Colonic mucosa (tissue), 4 donors: Measurements from ENCODE around the gene CORO1C. TPM values are rescaled to one million over a fixed set of nuclear protein-coding genes. Genes with fewer than 3 reads are reported as not detected.

ENCODE experiments used
- DNase-seq: peaks from one replicate; pipeline ENCODE4 v3.0.0-alpha.2; 2020
- H3K27ac ChIP-seq: fragments of 200-600 bp; one replicate; pipeline ENCODE4 v1.8.0; 2021
- H3K27me3 ChIP-seq: fragments of 200-600 bp; one replicate; pipeline ENCODE4 v1.8.0; 2021
- H3K36me3 ChIP-seq: fragments of 200-600 bp; one replicate; pipeline ENCODE4 v1.8.0; 2021
- H3K4me1 ChIP-seq: fragments of 200-600 bp; one replicate; pipeline ENCODE4 v1.8.0; 2021; ENCODE audit warnings: mild to moderate bottlenecking
- H3K4me3 ChIP-seq: fragments of 200-600 bp; one replicate; pipeline ENCODE4 v1.8.0; 2021
- H3K9ac ChIP-seq, 2 donors: one replicate each; pipeline ENCODE4 v1.7.0; 2013; ENCODE audit warnings: control low read depth in 2 of 2, low read depth in 2 of 2, low read length in 2 of 2
- H3K9me3 ChIP-seq: fragments of 200-600 bp; one replicate; pipeline ENCODE4 v1.8.0; 2021
- intact Hi-C: fragments of 100-400 bp; cut with DNase I; formaldehyde crosslinking; loops from one replicate; pipeline ENCODE4 v1.14.1; 2022
- total RNA-seq, 2 donors: library from RNA; stranded (reverse); fragmentation: NEBNext Ultra II Directional in 1 of 2; extraction: Animal tissue kit (Norgen Biotek cat#: 25700) in 1 of 2; gene quantifications; one replicate each; pipeline ENCODE4 v1.2.1, GENCODE V29; 2021
- TF ChIP-seq, protein P1 (sequence below): fragments of 200-600 bp; IDR thresholded peaks from one replicate; pipeline ENCODE4 v1.8.0; 2022; ENCODE audit warnings: antibody characterized with exemption, mild to moderate bottlenecking
- donor health status: healthy.
- donor health status: DM: no; HTN: no; CAD: no.
- donor health status: DM: no; HTN: no; CAD: no.

Gene CORO1C
- total RNA-seq, 2 donors from 2014 or later = 112 to 166 TPM

DNA sequence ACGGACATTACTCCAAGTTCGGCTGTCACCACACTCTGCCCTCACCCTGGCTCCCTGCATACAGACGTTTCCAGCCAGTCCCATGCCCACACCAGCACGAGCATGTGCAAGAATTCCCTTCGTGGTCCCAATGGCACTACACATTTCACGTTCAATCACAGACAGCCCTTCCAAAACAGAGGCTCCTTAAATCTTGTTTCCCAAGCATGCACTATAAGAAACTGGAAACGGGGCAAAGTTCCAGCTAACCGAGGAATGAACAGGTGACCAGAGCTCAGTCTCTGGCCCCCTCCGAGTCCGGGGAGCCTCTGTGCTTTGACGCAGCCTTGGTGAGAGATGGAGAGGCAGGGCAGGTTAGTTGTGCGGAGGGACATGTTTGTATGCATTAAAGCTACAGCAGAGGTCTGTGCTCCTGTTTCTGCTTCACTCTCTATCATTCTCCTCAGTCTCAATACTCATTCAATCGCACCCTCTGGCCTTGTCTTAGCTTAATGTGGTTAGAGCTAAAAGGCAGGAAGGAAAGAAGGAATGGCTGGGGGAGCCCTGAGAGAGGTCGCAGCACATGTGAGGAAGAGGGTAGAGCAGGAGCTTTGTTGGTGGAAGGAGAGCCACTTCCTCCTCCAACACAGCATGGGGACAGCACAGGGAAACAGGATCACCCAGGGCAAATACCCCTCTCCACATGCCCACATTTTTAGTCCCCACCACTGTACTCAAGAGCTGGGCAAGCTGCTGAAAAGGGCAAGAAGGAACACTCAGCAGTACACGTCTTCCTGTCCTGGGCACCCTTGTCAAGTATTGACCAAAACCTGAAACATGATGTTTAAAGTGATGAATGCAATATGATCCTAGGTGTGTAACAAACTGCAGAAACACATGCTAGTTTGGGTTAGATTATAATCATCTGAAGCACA is 85.4 kb downstream of the CORO1C start:
- no peaks in the 10 kb centered on the region for H3K27me3 ChIP-seq
- H3K27ac ChIP-seq = no peak overlapping the region
- no peak overlapping the region for H3K9ac ChIP-seq
- no peak overlapping the region for H3K4me3 ChIP-seq
- intact Hi-C loops = no loop called here
- TF ChIP-seq, protein P1, sequence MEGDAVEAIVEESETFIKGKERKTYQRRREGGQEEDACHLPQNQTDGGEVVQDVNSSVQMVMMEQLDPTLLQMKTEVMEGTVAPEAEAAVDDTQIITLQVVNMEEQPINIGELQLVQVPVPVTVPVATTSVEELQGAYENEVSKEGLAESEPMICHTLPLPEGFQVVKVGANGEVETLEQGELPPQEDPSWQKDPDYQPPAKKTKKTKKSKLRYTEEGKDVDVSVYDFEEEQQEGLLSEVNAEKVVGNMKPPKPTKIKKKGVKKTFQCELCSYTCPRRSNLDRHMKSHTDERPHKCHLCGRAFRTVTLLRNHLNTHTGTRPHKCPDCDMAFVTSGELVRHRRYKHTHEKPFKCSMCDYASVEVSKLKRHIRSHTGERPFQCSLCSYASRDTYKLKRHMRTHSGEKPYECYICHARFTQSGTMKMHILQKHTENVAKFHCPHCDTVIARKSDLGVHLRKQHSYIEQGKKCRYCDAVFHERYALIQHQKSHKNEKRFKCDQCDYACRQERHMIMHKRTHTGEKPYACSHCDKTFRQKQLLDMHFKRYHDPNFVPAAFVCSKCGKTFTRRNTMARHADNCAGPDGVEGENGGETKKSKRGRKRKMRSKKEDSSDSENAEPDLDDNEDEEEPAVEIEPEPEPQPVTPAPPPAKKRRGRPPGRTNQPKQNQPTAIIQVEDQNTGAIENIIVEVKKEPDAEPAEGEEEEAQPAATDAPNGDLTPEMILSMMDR = no peak
- DNase-seq = no peak
- peaks cover 20% of the 10 kb centered on the region for H3K36me3 ChIP-seq
- H3K4me1 ChIP-seq = no peaks in the 10 kb centered on the region
- H3K9me3 ChIP-seq = no peaks in the 10 kb centered on the region

DNA sequence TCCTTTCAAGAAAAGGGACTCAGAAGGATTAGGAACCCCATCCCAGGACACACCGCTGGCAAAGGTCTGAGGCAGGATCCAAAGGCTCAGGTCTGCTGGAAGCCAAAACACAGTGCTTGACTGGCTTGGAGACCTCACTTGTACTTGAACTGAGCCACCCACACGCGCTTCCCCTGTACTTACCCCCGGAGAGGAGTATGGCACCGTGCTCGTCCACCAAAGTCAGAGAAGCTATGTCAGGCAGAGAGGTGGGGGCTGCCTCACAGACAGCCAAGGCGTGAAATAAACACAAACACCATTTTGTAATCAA is 86.6 kb downstream of the CORO1C start:
- no peak overlapping the region for H3K9ac ChIP-seq
- intact Hi-C loops = no loop called here
- peaks cover 20% of the 10 kb centered on the region for H3K36me3 ChIP-seq
- H3K9me3 ChIP-seq = no peaks in the 10 kb centered on the region
- no peak for DNase-seq
- H3K27me3 ChIP-seq = no peaks in the 10 kb centered on the region
- TF ChIP-seq, protein P1 = no peak
- no peak overlapping the region for H3K4me3 ChIP-seq
- no peaks in the 10 kb centered on the region for H3K4me1 ChIP-seq
- no peak overlapping the region for H3K27ac ChIP-seq

- H3K36me3 ChIP-seq = peaks cover 18% of the 10 kb centered on the region
- DNase-seq = no peak
- no peak overlapping the region for H3K27ac ChIP-seq
- no peaks in the 10 kb centered on the region for H3K9me3 ChIP-seq
- TF ChIP-seq, protein P1 = no peak
- H3K4me3 ChIP-seq = no peak overlapping the region
- H3K27me3 ChIP-seq = no peaks in the 10 kb centered on the region
- no peaks in the 10 kb centered on the region for H3K4me1 ChIP-seq
- intact Hi-C loops = no loop called here
- H3K9ac ChIP-seq = no peak overlapping the region
These were observed 87.1 kb downstream of the CORO1C start for GRCh38 chr12:108643941-108644810.

DNA sequence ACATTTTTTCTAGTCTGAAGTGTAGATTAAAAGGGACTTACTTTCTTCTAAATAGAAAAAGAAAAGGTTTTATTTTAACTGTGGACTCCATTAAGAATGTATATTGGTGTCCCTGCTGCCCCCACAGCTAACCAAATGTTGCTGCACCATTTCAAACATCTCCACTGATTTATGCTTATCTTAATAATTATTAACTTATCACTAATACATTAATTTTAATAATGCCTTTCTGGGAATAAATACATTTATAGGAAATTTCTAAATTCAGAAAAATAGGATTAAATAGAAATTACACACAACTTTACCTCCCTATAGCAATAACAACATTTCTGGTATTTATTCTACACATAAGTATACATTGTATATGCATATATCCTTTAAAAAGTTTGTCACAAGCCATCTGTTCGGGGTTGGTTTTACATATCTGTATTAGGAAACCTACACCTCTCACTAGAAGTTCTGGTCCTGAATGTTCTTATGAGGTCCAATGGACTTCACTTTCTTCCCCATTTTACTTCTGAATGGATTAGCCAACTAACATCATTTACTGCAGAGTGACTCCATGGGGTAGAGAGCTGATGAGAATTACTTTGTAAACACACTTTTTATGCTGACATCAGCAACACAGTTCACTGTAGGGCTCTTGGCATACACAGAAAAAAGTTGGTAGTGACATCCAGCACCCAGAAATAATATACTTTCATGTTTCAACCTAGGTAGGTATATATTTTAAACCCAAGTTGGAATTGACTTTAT is 88.2 kb downstream of the CORO1C start:
- intact Hi-C loops = no loop called here
- TF ChIP-seq, protein P1 = no peak

DNA sequence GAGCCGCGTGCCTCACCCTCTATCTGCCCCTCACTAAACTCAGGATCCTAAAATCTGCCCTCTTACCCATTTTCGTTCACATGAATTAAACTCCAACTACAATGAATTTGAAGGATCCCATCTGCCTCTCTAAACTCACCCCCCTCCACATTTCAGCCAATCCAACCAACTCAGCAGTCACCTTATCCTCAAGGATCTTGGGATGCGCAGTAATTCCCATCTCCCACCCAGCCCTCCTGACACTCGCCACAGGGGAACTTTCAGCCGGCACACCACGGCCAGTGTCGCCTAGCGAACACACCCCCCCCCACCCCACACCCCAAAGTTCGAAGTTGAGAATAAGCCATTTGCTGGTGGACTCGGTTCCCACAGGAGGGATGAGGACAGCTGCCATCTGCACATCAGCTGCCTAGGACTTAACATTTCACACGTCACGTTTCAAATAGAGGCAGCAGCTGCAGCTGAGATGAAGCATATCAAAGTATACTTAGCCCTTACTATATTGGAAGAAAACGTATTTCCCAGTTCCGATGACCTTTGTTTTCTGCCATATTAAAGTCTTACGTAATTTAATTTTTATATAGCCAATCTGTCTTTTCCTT is 88.9 kb downstream of the CORO1C start:
- no peak overlapping the region for H3K9ac ChIP-seq
- H3K36me3 ChIP-seq = no peaks in the 10 kb centered on the region
- intact Hi-C loops = no loop called here
- no peaks in the 10 kb centered on the region for H3K4me1 ChIP-seq
- no peak for DNase-seq
- no peaks in the 10 kb centered on the region for H3K27me3 ChIP-seq
- no peak overlapping the region for H3K4me3 ChIP-seq
- no peak overlapping the region for H3K27ac ChIP-seq
- TF ChIP-seq, protein P1 = no peak
- no peaks in the 10 kb centered on the region for H3K9me3 ChIP-seq

More for the DNA sequence above, 88.2 kb downstream of the CORO1C start:
- Histone ChIP-seq H3K36me3 (peaks cover 7% of the 10 kb centered on the region), H3K27ac (no peak overlapping the region), H3K9ac (no peak overlapping the region), H3K9me3 (no peaks in the 10 kb centered on the region), H3K27me3 (no peaks in the 10 kb centered on the region), H3K4me3 (no peak overlapping the region), H3K4me1 (no peaks in the 10 kb centered on the region)
- no peak for DNase-seq
